Heart left ventricle (tissue), 13 donors: Measurements from ENCODE around the gene RABEP2.

Experiments used
- POLR2A ChIP-seq, 2 donors: fragments of 450-650 bp; IDR thresholded peaks; one replicate each; pipeline ENCODE4 v1.6.1; 2017; ENCODE audit warnings: antibody characterized with exemption in 2 of 2, mild to moderate bottlenecking in 2 of 2, moderate library complexity in 2 of 2
- TF ChIP-seq, protein P1 (sequence below), 12 donors: fragments of 200-600 bp; sonication (generic) in 4 of 12; IDR thresholded peaks; one replicate each; pipeline versions ENCODE4 v1.5.0 to v1.8.0; 2018 to 2022; ENCODE audit warnings: antibody characterized with exemption in 12 of 12, mild to moderate bottlenecking in 5 of 12
- donor health status: ischemic (EF 13 %, LVEDD 7.1; RV severe dilation, severe dysfunction).
- donor health status: DM: no; HTN: yes; CAD: no.
- donor health status: DM: no; HTN: no; CAD: no.
- donor health status: ischemic (EF 25% LVEDD 6.9; RV normal size, moderate dysfunction).
- donor health status: ischemic (EF 25% LVEDD 5.7; RV mildly dilated, moderate dysfunction).
- donor health status: ischemic (EF 35%, LVEDD 5.7; RV mildly dilated, moderate dysfunction).
- donor health status: nonischemic (EF 11% LVEDD 7.7; RV severe dilation, severe dysfunction).
- donor health status: DM: yes; HTN: yes; CAD: no.
- donor health status: PGD.
- donor health status: ischemic (EF 29% LVEDD 5.4; RV normal size, mild dysfunction).
- donor health status: nonischemic (EF 23%, LVEDD 6.1; RV moderate dilation, normal function).

DNA sequence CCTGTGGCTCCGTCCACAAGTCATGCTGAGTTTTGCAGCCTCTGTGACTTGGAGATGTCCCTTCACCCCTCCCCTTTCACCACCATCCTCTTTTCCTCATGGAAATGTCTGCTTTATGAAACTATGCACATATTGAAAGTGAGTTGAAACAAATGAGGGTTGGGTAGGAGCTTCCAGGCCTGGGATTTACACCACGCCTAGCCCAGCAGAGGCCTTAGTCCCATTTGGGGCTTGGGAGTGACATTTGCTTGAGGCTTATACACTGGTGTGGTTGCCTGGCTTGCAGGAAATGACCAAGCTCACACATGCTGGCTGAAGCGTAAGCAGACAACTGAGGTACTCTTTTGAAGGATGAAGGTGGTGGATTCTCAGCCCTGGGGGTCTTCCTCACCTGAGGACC, 39.0 kb upstream of the RABEP2 start:
- TF ChIP-seq, protein P1, sequence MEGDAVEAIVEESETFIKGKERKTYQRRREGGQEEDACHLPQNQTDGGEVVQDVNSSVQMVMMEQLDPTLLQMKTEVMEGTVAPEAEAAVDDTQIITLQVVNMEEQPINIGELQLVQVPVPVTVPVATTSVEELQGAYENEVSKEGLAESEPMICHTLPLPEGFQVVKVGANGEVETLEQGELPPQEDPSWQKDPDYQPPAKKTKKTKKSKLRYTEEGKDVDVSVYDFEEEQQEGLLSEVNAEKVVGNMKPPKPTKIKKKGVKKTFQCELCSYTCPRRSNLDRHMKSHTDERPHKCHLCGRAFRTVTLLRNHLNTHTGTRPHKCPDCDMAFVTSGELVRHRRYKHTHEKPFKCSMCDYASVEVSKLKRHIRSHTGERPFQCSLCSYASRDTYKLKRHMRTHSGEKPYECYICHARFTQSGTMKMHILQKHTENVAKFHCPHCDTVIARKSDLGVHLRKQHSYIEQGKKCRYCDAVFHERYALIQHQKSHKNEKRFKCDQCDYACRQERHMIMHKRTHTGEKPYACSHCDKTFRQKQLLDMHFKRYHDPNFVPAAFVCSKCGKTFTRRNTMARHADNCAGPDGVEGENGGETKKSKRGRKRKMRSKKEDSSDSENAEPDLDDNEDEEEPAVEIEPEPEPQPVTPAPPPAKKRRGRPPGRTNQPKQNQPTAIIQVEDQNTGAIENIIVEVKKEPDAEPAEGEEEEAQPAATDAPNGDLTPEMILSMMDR (IDR thresholded peaks at IDR 0.05), result no peak
- no peak for TF ChIP-seq POLR2A (IDR thresholded peaks at IDR 0.05)
